ENCODE results near the gene VAPA.

Gene VAPA

GRCh38 chr18:9916077-9916639 lies 2.3 kb downstream of the VAPA start:
- no peak overlapping the region for H3K4me3 ChIP-seq (ENCODE audit: low read depth, low read length)
- TF ChIP-seq, protein P1, sequence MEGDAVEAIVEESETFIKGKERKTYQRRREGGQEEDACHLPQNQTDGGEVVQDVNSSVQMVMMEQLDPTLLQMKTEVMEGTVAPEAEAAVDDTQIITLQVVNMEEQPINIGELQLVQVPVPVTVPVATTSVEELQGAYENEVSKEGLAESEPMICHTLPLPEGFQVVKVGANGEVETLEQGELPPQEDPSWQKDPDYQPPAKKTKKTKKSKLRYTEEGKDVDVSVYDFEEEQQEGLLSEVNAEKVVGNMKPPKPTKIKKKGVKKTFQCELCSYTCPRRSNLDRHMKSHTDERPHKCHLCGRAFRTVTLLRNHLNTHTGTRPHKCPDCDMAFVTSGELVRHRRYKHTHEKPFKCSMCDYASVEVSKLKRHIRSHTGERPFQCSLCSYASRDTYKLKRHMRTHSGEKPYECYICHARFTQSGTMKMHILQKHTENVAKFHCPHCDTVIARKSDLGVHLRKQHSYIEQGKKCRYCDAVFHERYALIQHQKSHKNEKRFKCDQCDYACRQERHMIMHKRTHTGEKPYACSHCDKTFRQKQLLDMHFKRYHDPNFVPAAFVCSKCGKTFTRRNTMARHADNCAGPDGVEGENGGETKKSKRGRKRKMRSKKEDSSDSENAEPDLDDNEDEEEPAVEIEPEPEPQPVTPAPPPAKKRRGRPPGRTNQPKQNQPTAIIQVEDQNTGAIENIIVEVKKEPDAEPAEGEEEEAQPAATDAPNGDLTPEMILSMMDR (IDR thresholded peaks at IDR 0.05; ENCODE audit: borderline replicate concordance, insufficient read depth, low read depth, low read length), result no peak

DNA sequence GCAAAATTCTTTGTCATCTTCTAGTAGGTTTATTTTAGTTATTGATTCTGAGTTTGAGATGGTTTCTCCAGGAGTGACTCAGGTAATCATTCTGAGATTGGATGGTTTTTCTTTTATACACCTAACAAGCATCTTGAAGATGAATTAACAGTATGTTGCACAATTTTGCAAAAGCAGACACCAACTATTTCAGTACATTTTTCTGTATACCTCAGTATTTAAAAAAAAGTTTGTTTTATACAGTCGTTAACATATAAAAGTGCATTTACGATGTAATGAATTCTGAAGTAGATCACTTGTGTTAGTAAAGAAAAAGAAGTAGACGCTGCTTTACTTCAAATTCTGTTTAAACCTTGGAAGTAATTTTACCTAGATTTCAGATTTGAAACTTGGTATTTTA lies 3.0 kb downstream of the VAPA start:
- TF ChIP-seq, protein P1 (IDR thresholded peaks at IDR 0.05; ENCODE audit: borderline replicate concordance, insufficient read depth, low read depth, low read length), result no peak

DNA sequence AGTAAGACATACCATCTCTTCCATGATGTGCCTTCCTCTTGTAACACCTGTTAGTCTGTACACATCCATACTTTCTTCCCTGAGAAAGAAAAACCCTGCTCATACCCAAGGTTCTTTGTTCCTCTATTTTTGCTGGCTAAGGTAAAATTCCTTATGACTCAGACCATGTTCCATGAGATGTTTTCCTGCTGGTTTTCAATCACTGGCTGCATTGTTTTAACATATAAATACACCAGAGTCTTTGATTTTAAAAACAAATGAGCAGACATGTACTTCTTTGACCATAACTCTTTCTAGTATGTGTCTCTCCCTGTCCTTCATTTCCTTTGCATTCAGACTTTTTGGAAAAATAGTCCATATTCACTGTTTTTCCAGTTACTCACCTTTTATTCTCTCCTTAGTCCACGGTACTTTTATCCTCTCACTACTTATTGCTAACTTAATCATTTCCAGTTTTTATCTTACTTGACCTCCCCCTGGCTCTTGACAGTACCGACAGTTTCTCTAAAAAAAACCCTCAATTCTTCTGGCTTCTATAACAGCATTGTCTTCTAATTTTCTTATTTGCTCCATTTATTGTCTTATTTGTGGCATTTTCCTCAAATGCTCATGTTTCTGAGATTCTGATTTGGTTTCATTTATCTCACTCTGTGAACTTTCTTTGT lies 4.3 kb downstream of the VAPA start:
- H3K4me3 ChIP-seq (ENCODE audit: low read depth, low read length), result no peak overlapping the region

More for the DNA sequence above, 3.0 kb downstream of the VAPA start:
- H3K4me3 ChIP-seq (ENCODE audit: low read depth, low read length), result no peak overlapping the region

GRCh38 chr18:9919564-9920232 lies 5.9 kb downstream of the VAPA start:
- no peak overlapping the region for H3K4me3 ChIP-seq (ENCODE audit: low read depth, low read length)
- TF ChIP-seq, protein P1 (IDR thresholded peaks at IDR 0.05; ENCODE audit: borderline replicate concordance, insufficient read depth, low read depth, low read length), result no peak

More for the DNA sequence above, 4.3 kb downstream of the VAPA start:
- TF ChIP-seq, protein P1 (IDR thresholded peaks at IDR 0.05; ENCODE audit: borderline replicate concordance, insufficient read depth, low read depth, low read length), result no peak

DNA sequence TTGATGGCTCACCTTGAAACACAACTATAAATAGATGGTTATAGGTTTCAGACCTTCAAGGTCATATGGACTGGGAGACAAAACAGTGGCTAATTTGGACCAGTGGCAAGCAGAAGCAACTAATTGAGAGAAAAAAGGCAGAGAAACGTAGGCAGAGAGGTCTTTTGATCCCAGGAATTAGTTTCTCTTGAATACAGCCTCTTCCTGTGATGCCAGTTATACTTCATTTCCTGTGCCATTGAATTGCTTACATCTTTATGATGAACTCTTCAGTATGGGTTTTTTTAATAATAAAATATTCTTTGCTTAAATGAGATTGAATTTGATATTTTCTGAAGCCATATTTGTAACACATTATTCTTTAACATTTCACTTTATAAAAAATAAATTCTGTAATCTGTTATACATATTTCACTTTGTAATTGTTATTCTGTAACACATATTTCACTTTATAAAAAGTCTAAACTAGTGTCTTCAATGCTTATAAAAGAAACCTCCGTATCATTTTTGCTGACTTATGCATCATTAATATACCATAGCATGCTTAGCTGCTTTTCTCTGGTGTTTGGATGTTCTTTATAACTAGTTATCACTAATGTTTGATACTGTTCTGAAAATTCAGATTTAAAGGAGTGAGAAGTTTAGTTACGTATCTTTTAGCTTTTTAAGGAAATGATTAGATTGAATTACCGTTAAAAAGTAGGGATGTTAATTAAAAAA lies 8.9 kb downstream of the VAPA start:
- TF ChIP-seq, protein P1 (IDR thresholded peaks at IDR 0.05; ENCODE audit: borderline replicate concordance, insufficient read depth, low read depth, low read length), result no peak

DNA sequence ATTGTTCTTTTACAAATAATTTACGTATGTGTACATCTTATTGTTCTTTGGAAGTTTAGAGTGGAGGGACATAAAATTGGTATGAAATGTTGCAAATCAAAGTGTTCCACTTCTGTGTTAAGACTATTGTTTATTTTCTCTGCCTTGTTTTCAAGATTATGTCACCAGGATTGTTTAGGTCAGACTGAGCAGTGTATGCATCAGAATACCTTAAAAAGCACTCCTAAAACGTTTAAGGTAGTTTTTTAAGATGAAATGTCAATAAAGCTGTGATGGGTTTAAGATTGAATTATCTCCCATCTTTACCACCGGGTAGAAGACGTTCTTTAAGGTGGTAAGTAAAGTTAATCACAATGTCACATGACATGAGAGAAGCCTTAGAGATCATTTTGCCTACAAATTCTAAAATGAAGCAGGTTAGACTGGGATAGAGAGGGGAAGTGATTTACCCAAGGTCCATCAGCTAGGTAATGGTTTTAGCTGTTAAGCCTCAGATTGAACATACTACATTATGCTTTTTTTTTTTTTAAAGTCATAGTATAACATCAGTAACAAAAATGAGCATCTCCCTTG lies 10.6 kb downstream of the VAPA start:
- TF ChIP-seq, protein P1 (IDR thresholded peaks at IDR 0.05; ENCODE audit: borderline replicate concordance, insufficient read depth, low read depth, low read length), result no peak
- H3K4me3 ChIP-seq (ENCODE audit: low read depth, low read length), result no peak overlapping the region

More for the DNA sequence above, 8.9 kb downstream of the VAPA start:
- no peak overlapping the region for H3K4me3 ChIP-seq (ENCODE audit: low read depth, low read length)
